H9 (cell line): ENCODE measurements around the gene RUNX1. TPM values are rescaled to one million over a fixed set of nuclear protein-coding genes. Genes with fewer than 3 reads are reported as not detected.

Experiments
- DNase-seq: peaks from one replicate; pipeline ENCODE4 v3.0.0-alpha.2; 2017
- H2AFZ ChIP-seq: one replicate; pipeline ENCODE4 v1.6.1; 2013; ENCODE audit warnings: mild to moderate bottlenecking, low read length, control low read depth, moderate library complexity
- H2AK5ac ChIP-seq: 2 replicates; pipeline ENCODE4 v1.6.1; 2013; ENCODE audit warnings: low read length, control low read depth, mixed read lengths; ENCODE audit not compliant: insufficient read length
- H2BK120ac ChIP-seq: one replicate; pipeline ENCODE4 v1.6.1; 2013; ENCODE audit warnings: low read depth, mild to moderate bottlenecking, low read length, control low read depth, inconsistent platforms; ENCODE audit not compliant: poor library complexity, severe bottlenecking
- H2BK12ac ChIP-seq: 2 replicates; pipeline ENCODE4 v1.6.1; 2013; ENCODE audit warnings: low read length, control low read depth, mixed read lengths, low read depth; ENCODE audit not compliant: insufficient read length
- H2BK15ac ChIP-seq: 2 replicates; pipeline ENCODE4 v1.6.1; 2013; ENCODE audit warnings: low read depth, low read length, control low read depth
- H2BK20ac ChIP-seq: one replicate; pipeline ENCODE4 v1.6.1; 2013; ENCODE audit warnings: low read depth, mild to moderate bottlenecking, low read length, control low read depth, inconsistent platforms; ENCODE audit not compliant: poor library complexity, severe bottlenecking
- H2BK5ac ChIP-seq: 2 replicates; pipeline ENCODE4 v1.6.1; 2013; ENCODE audit warnings: low read length, control low read depth, mixed read lengths; ENCODE audit not compliant: insufficient read length
- H3K14ac ChIP-seq: 2 replicates; pipeline ENCODE4 v1.6.1; 2013; ENCODE audit warnings: low read length, control low read depth; ENCODE audit not compliant: insufficient read depth
- H3K18ac ChIP-seq: 2 replicates; pipeline ENCODE4 v1.6.1; 2013; ENCODE audit warnings: low read depth, mild to moderate bottlenecking, mixed read lengths, low read length, control low read depth; ENCODE audit not compliant: insufficient read length
- H3K23ac ChIP-seq: 2 replicates; pipeline ENCODE4 v1.6.1; 2013; ENCODE audit warnings: low read length, control low read depth, mixed read lengths, low read depth; ENCODE audit not compliant: insufficient read length
- H3K23me2 ChIP-seq: 2 replicates; pipeline ENCODE4 v1.6.1; 2013; ENCODE audit warnings: low read depth, mild to moderate bottlenecking, mixed read lengths, low read length, control low read depth; ENCODE audit not compliant: insufficient read length, poor library complexity, severe bottlenecking
- H3K27ac ChIP-seq: 2 replicates; pipeline ENCODE4 v1.5.1; 2013; ENCODE audit warnings: low read length, control low read depth, mixed read lengths, low read depth; ENCODE audit not compliant: insufficient read length
- H3K27me3 ChIP-seq: 2 replicates; pipeline ENCODE4 v1.6.1; 2013; ENCODE audit warnings: low read length, control low read depth, inconsistent platforms; ENCODE audit not compliant: insufficient read depth
- H3K4ac ChIP-seq: 2 replicates; pipeline ENCODE4 v1.6.1; 2013; ENCODE audit warnings: low read depth, mild to moderate bottlenecking, control low read depth, inconsistent platforms, low read length, moderate library complexity
- H3K4me1 ChIP-seq: 2 replicates; pipeline ENCODE4 v1.6.1; 2013; ENCODE audit warnings: low read length, control low read depth, inconsistent platforms; ENCODE audit not compliant: insufficient read depth
- H3K4me2 ChIP-seq: 2 replicates; pipeline ENCODE4 v1.6.1; 2013; ENCODE audit warnings: low read length, control low read depth, mixed read lengths; ENCODE audit not compliant: insufficient read length, insufficient read depth
- H3K56ac ChIP-seq: 2 replicates; pipeline ENCODE4 v1.6.1; 2013; ENCODE audit warnings: low read depth, mild to moderate bottlenecking, mixed read lengths, low read length, control low read depth; ENCODE audit not compliant: insufficient read length
- H3K79me1 ChIP-seq: 2 replicates; pipeline ENCODE4 v1.6.1; 2013; ENCODE audit warnings: low read depth, mild to moderate bottlenecking, moderate library complexity, low read length, control low read depth, inconsistent platforms; ENCODE audit not compliant: insufficient read depth, poor library complexity, severe bottlenecking
- H3K79me2 ChIP-seq: 2 replicates; pipeline ENCODE4 v1.6.1; 2013; ENCODE audit warnings: low read length, control low read depth, inconsistent platforms; ENCODE audit not compliant: insufficient read depth
- H3K9ac ChIP-seq: 2 replicates; pipeline ENCODE4 v1.6.1; 2013; ENCODE audit warnings: low read length, control low read depth, mixed read lengths; ENCODE audit not compliant: insufficient read length; ENCODE audit errors: extremely low read depth
- H3K9me3 ChIP-seq: one replicate; pipeline ENCODE4 v1.6.1; 2013; ENCODE audit warnings: low read depth, low read length, inconsistent platforms; ENCODE audit not compliant: control insufficient read depth
- H3T11ph ChIP-seq: one replicate; pipeline ENCODE4 v1.6.1; 2013; ENCODE audit warnings: mild to moderate bottlenecking, low read length, control low read depth, inconsistent platforms
- H4K20me1 ChIP-seq: one replicate; pipeline ENCODE4 v1.6.1; 2013; ENCODE audit not compliant: control insufficient read depth, insufficient read length, insufficient read depth
- H4K5ac ChIP-seq: 2 replicates; pipeline ENCODE4 v1.6.1; 2013; ENCODE audit warnings: low read depth, mild to moderate bottlenecking, mixed read lengths, low read length, control low read depth; ENCODE audit not compliant: insufficient read length
- H4K8ac ChIP-seq: replicated peaks from 2 replicates; pipeline ENCODE4 v1.6.1; 2013; ENCODE audit warnings: low read length, control low read depth, mixed read lengths, low read depth; ENCODE audit not compliant: insufficient read length
- H4K91ac ChIP-seq: 2 replicates; pipeline ENCODE4 v1.6.1; 2013; ENCODE audit warnings: low read depth, mild to moderate bottlenecking, moderate library complexity, mixed read lengths, low read length, control low read depth; ENCODE audit not compliant: insufficient read length
- H3K27ac Mint-ChIP-seq, 3 experiments: 2 replicates in 2 of 3; 3 replicates in 1 of 3; pipeline ENCODE4 v1.8.0; 2020 to 2021; ENCODE audit warnings: mixed read lengths in 3 of 3, mild to moderate bottlenecking in 1 of 3, moderate library complexity in 1 of 3
- H3K27me3 Mint-ChIP-seq: 2 replicates; pipeline ENCODE4 v1.8.0; 2021; ENCODE audit warnings: low read depth, mild to moderate bottlenecking, moderate library complexity, mixed read lengths
- H3K36me3 Mint-ChIP-seq, 3 experiments: 2 replicates in 2 of 3; 3 replicates in 1 of 3; pipeline ENCODE4 v1.8.0; 2020 to 2021; ENCODE audit warnings: low read depth in 3 of 3, mixed read lengths in 3 of 3; ENCODE audit not compliant: insufficient read depth in 1 of 3
- H3K4me1 Mint-ChIP-seq, 2 experiments: 2 replicates each; pipeline ENCODE4 v1.8.0; 2020; ENCODE audit warnings: mixed read lengths in 2 of 2
- H3K4me3 Mint-ChIP-seq, 2 experiments: 2 replicates in 1 of 2; 3 replicates in 1 of 2; pipeline ENCODE4 v1.8.0; 2020 to 2021; ENCODE audit warnings: mild to moderate bottlenecking in 2 of 2, mixed read lengths in 2 of 2, moderate library complexity in 1 of 2
- H3K9me3 Mint-ChIP-seq, 2 experiments: 2 replicates in 1 of 2; 3 replicates in 1 of 2; pipeline ENCODE4 v1.8.0; 2020; ENCODE audit warnings: mild to moderate bottlenecking in 2 of 2, mixed read lengths in 2 of 2, moderate library complexity in 1 of 2
- WGBS: extraction: QIAGEN DNeasy Blood & Tissue Kit; methylation state at CpG from one replicate; pipeline ENCODE4 v1.1.7; 2013; ENCODE audit warnings: missing lambda C conversion rate, low lambda C conversion rate, mixed read lengths; ENCODE audit not compliant: insufficient read length; ENCODE audit errors: extremely low coverage; 5-methylcytosine and 5-hydroxymethylcytosine counted together
- total RNA-seq: library from RNA; stranded (reverse); gene quantifications from 2 replicates; pipeline ENCODE4 v1.2.1, GENCODE V29; 2021
- TF ChIP-seq, protein P1 (sequence below): fragments of 200-600 bp; sonication (generic); conservative IDR thresholded peaks from 3 replicates; pipeline ENCODE4 v1.8.0; 2021; ENCODE audit warnings: antibody characterized with exemption, mild to moderate bottlenecking

RUNX1 gene
- total RNA-seq, 1 experiment from 2014 or later, result 0.72 TPM

DNA sequence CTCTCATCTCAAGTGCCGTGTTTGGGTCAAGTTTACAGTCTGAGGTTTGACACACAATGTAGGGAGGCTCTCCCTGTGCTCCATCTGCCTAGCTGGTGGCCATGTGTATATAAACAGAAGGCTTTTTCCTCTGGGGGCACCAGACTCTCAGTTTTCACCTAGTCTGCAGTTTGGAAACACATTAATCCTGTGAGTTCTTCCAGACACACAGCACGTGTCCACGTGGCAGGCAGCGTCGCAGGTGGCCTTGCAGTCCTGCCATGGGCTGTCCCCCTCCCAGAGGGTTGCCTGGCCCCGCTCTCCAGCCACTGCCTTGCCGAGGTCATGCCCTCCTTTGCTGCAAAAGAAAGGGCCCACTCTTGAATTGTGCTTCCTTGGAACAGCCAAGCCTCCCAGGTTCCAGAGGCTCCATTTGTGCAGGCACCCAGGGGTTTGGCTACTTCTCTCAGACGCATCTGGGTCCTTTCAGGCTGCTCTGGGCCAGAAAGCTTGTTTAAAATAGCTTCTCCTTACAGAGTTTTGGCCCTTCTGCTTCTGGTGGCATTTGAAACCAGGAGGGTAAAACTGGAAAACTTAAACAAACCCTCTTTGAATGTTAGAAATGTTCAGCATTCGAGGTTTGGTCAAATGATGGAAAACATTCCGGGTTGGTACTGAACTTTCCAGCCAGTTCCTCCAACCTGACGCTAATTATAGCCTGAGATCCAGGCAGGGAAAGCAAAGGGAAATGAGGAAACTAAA lies 4.4 kb upstream of the RUNX1 start:
- Histone ChIP-seq H3K79me2 (no peaks in the 10 kb centered on the region), H4K8ac (no peak overlapping the region), H2AFZ (no peak overlapping the region), H2BK15ac (no peak overlapping the region), H3K23me2 (no peaks in the 10 kb centered on the region), H2BK5ac (no peak overlapping the region), H3T11ph (no peak overlapping the region), H4K5ac (no peak overlapping the region), H2BK12ac (no peak overlapping the region), H3K14ac (no peak overlapping the region), H3K4ac (no peak overlapping the region), H2BK20ac (no peak overlapping the region), H3K79me1 (no peaks in the 10 kb centered on the region), H4K91ac (no peak overlapping the region), H2BK120ac (no peak overlapping the region), H3K18ac (no peak overlapping the region), H3K9ac (no peak overlapping the region), H3K56ac (no peak overlapping the region), H3K4me1 (no peaks in the 10 kb centered on the region; the same call in 1 of the 2 replicates), H3K9me3 (no peaks in the 10 kb centered on the region), H3K23ac (no peak overlapping the region), H4K20me1 (no peaks in the 10 kb centered on the region), H3K27me3 (no peaks in the 10 kb centered on the region), H3K4me2 (no peak overlapping the region), H2AK5ac (no peak overlapping the region), H3K27ac (no peak overlapping the region)
- no peaks in the 10 kb centered on the region for H3K9me3 Mint-ChIP-seq
- H3K27ac Mint-ChIP-seq, result no peak overlapping the region
- no CpG with 5 or more reads among the region's 11 CpGs for WGBS
- peaks cover 7% of the 10 kb centered on the region for H3K27me3 Mint-ChIP-seq
- peaks cover 10 to 12% of the 10 kb centered on the region in 2 experiments for H3K4me1 Mint-ChIP-seq
- DNase-seq, result no peak
- TF ChIP-seq, protein P1, sequence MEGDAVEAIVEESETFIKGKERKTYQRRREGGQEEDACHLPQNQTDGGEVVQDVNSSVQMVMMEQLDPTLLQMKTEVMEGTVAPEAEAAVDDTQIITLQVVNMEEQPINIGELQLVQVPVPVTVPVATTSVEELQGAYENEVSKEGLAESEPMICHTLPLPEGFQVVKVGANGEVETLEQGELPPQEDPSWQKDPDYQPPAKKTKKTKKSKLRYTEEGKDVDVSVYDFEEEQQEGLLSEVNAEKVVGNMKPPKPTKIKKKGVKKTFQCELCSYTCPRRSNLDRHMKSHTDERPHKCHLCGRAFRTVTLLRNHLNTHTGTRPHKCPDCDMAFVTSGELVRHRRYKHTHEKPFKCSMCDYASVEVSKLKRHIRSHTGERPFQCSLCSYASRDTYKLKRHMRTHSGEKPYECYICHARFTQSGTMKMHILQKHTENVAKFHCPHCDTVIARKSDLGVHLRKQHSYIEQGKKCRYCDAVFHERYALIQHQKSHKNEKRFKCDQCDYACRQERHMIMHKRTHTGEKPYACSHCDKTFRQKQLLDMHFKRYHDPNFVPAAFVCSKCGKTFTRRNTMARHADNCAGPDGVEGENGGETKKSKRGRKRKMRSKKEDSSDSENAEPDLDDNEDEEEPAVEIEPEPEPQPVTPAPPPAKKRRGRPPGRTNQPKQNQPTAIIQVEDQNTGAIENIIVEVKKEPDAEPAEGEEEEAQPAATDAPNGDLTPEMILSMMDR, result no peak; the same call in 2 of the 3 replicates
- no peaks in the 10 kb centered on the region; a peak in 1 of 7 replicates for H3K36me3 Mint-ChIP-seq
- no peak overlapping the region for H3K4me3 Mint-ChIP-seq
